Neural crest cell (in vitro differentiated cells): ENCODE results near the gene PDLIM3. TPM values are rescaled to one million over a fixed set of nuclear protein-coding genes. Genes with fewer than 3 reads are reported as not detected.

ENCODE experiments used
- DNase-seq: peaks from one replicate; pipeline ENCODE4 v3.0.0; 2021; ENCODE audit warnings: low read depth, mixed read lengths, low spot score
- H3K27ac Mint-ChIP-seq: one replicate; pipeline ENCODE4 v1.8.0; 2021; ENCODE audit warnings: mild to moderate bottlenecking, mixed read lengths; ENCODE audit not compliant: unreplicated experiment
- H3K27me3 Mint-ChIP-seq: 2 replicates; pipeline ENCODE4 v1.8.0; 2021; ENCODE audit warnings: low read depth, mild to moderate bottlenecking, mixed read lengths
- H3K36me3 Mint-ChIP-seq: 2 replicates; pipeline ENCODE4 v1.8.0; 2021; ENCODE audit warnings: low read depth, mild to moderate bottlenecking, mixed read lengths
- H3K4me1 Mint-ChIP-seq: 2 replicates; pipeline ENCODE4 v1.8.0; 2021; ENCODE audit warnings: mixed read lengths
- H3K4me3 Mint-ChIP-seq: one replicate; pipeline ENCODE4 v1.8.0; 2021; ENCODE audit warnings: mild to moderate bottlenecking, mixed read lengths
- H3K9me3 Mint-ChIP-seq: 2 replicates; pipeline ENCODE4 v1.8.0; 2021; ENCODE audit warnings: mixed read lengths
- CTCF ChIP-seq: fragments of 200-600 bp; sonication (generic); conservative IDR thresholded peaks from 2 replicates; pipeline ENCODE4 v1.5.0; 2021; ENCODE audit warnings: antibody characterized with exemption, mild to moderate bottlenecking
- total RNA-seq: library from RNA; stranded (reverse); gene quantifications from 2 replicates; pipeline ENCODE4 v1.2.1, GENCODE V29; 2021

The PDLIM3 gene
- total RNA-seq, 1 donor from 2014 or later, result 2.3 TPM

- Mint-ChIP-seq H3K27me3 (peaks cover 15% of the 10 kb centered on the region), H3K27ac (no peak overlapping the region), H3K4me1 (peaks cover 16% of the 10 kb centered on the region), H3K4me3 (peak overlapping the region; percentile 11), H3K36me3 (no peaks in the 10 kb centered on the region), H3K9me3 (no peaks in the 10 kb centered on the region)
- no peak for TF ChIP-seq CTCF
- DNase-seq, result no peak
These were observed 6.0 kb upstream of the PDLIM3 start for GRCh38 chr4:185541251-185541727.

DNA sequence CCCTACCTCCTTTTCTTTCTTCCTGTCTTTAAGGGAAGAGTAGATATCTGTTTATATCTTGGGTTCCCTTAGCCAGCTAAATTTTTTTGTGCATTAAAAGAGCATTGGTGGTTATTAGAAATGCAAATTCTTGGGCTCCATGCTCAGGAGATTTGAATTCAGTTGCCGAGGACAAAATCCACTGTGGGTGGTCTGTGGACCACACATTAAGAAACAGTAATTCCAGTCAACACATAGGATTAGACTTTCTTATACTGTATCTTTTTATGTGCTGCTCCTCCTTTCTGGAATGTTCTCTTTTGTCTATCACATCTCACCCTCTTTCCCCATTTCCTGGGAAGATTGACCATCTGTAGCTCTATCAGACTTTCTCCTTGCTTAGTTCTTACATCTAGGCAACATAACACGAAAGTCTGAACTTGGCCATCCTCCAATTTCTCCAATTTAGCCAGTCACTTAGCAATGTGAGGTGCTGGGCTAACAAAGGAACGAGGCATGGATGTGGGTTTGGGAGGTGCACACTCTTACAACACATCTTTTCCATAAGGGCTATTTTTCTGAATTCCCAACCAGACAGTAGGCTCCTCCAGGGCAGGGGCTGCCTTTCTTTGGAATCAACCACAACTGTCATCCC, 5.3 kb upstream of the PDLIM3 start:
- no peaks in the 10 kb centered on the region for H3K36me3 Mint-ChIP-seq
- no peak overlapping the region for H3K27ac Mint-ChIP-seq
- no peak for DNase-seq
- H3K4me3 Mint-ChIP-seq, result no peak overlapping the region
- no peaks in the 10 kb centered on the region for H3K9me3 Mint-ChIP-seq
- H3K27me3 Mint-ChIP-seq, result peaks cover 22% of the 10 kb centered on the region
- no peak for TF ChIP-seq CTCF
- H3K4me1 Mint-ChIP-seq, result peaks cover 21% of the 10 kb centered on the region

GRCh38 chr4:185540040-185540439, 4.7 kb upstream of the PDLIM3 start:
- Mint-ChIP-seq H3K9me3 (no peaks in the 10 kb centered on the region), H3K36me3 (no peaks in the 10 kb centered on the region), H3K27ac (no peak overlapping the region), H3K4me1 (peaks cover 21% of the 10 kb centered on the region), H3K27me3 (peaks cover 22% of the 10 kb centered on the region), H3K4me3 (no peak overlapping the region)
- DNase-seq, result no peak
- no peak for TF ChIP-seq CTCF

- no peaks in the 10 kb centered on the region for H3K9me3 Mint-ChIP-seq
- peaks cover 30% of the 10 kb centered on the region for H3K27me3 Mint-ChIP-seq
- no peaks in the 10 kb centered on the region for H3K36me3 Mint-ChIP-seq
- no peak for DNase-seq
- TF ChIP-seq CTCF, result no peak
- H3K4me3 Mint-ChIP-seq, result no peak overlapping the region
- peaks cover 21% of the 10 kb centered on the region for H3K4me1 Mint-ChIP-seq
- no peak overlapping the region for H3K27ac Mint-ChIP-seq
These were observed 3.5 kb upstream of the PDLIM3 start for GRCh38 chr4:185538806-185539205.

GRCh38 chr4:185536411-185536709, 1.1 kb upstream of the PDLIM3 start:
- Mint-ChIP-seq H3K4me1 (peaks cover 11% of the 10 kb centered on the region), H3K4me3 (peak overlapping the region; percentile 75), H3K27me3 (peaks cover 36% of the 10 kb centered on the region), H3K36me3 (no peaks in the 10 kb centered on the region), H3K27ac (no peak overlapping the region), H3K9me3 (no peaks in the 10 kb centered on the region)
- DNase-seq, result no peak
- TF ChIP-seq CTCF, result no peak
